Activated naive CD4-positive, alpha-beta T cell treated with anti-CD3 and anti-CD28 coated beads, Interleukin-2, amount 50 U/mL, for 16 hours (primary cell): ENCODE data around the gene CD247.

Source experiments
- DNase-seq: peaks from one replicate; pipeline ENCODE4 v3.0.0-alpha.2; 2020

CD247 gene

DNA sequence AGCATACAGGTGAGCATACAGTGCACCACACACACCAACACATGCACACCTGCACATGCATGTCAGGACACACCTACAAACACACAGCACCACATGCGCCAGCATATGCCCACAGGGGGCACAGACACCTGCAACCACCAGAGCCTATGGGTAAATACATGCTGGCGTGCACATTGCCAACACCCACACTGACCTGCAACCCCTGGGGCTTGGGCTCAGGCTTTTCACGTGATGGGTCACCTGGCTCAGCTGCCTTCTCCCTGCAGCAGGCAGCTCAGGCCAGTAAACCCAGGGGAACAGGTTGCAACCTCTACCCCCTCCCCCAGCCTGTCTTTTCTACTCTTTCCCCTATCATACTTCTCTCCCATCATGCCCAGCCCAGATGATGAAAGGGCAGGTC, 8.1 kb downstream of the CD247 start:
- no peak for DNase-seq

DNA sequence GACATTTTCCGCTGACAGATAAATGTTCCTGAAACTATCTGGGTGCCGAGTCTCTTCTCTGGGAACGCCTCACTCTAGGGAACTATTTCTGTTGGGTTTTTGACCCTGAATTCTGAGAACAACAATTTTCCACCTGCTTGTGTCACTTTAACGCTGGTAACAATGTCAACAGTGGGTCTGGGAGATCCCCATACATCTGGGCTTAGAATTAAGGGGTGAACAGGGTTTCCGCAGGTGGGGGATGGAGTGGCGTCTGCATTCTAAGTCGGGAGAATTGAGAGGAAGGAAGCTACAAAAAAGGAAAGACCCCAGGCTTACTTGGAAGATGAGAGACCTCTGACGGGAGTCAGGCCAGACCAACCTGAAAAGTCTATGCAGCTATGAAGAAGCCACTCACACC, 8.7 kb downstream of the CD247 start:
- no peak for DNase-seq

DNA sequence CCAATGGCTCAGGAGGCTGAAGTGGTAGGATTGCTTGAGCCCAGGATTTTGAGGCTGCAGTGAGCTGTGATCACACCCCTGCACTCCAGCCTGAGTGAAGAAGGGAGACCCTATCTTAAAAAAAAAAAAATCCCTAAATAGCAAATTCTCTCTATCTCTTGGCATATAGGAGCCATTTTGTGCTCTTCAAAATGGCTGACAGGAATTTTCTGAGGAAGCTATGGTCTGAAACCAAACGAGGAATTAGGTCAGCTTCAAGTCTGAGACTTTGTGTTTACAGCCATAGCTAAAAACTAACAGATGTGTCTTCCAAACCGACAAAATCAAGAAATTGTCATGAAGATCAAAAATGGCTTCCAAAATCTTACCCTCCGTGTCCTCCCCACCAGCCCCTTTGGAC, 10.6 kb downstream of the CD247 start:
- no peak for DNase-seq

DNA sequence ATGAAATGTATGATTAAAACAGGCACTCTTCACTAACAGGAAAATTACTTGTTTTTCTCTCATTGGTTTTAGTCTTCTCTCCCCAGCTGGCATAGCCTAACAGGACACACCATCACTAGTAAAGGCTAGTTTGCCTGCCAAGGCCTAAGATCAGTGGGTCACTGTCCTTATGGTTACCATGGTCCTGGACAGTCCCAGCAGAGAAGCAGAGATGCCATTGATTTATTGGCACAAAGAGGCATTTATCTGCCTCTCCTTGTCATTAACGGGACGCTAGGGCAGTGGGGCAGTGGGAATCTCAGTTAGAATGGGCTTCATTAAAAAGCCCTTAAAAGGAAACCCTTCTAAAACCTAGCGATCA, 13.9 kb downstream of the CD247 start:
- DNase-seq, result no peak

DNA sequence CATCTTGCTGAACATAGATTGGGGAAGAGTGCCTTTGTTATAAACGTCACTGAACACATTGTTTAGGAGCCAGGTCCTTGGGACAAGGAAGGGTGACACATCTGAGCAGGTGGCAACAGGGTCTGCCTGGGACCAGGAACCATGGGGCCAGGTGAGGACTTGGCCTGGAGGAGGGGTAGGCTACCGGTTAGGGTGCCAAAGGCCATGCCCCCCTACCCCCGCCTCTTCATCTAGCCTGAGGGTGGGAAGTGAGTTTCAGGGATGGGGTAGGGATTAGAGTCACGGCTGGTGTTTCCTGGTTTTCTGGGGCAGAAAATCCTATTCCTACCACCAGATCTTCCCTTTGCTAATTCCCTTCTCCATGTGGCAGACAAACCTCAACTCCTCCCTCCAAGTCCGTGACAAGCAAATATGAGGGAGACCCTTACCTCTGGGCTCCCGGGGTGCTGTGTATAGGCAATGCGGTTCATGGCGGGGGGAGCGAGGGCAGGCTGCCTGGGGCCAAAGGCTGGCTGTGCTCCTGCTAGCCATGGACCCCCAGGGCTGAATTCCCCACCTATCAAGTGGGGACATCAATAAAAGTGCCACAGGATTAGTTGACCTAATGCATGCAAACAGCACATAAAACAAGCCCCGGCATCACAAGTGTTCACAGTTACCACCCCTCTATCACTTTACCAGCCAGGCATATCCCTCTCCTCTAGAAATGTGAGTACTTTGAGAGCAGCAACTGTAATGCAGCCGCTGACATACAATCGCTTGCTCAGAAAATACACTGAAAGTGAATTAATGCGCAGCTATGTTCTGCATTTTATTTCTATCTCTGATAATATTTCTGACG, 14.5 kb downstream of the CD247 start:
- no peak for DNase-seq

DNA sequence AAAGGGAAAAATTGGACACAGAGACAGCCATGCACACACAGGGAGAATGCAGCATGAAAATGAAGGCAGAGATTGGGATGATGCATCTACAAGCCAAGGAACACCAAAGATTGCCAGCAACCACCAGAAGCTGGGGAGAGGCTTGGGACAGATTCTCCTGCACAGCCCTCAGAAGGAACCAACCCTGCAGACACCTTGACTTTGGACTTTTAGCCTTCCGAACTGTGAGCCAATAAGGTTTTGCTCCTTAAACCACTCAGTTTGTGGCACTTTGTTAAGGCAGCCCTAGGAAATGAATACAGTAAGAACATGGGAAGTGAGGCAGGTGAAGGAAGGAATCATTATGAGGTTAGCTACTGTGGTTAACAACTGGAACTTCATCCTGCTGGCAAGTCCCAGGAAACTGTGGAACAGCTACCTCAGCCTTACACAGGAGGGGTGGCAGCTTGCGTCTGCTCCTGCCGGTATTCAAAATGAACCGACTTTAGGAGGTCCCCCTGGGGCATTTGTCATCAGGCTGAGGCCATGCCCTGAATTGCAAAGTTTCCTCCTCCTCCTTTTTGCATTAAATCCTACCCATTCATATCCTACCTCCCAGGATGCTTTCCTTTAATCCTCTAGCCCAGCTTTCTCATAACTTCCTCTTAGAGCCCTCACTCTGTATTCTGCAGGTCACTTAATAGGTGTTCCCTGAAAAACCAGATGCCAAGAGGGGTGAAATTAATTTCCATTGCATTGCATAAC, 15.4 kb downstream of the CD247 start:
- no peak for DNase-seq

DNA sequence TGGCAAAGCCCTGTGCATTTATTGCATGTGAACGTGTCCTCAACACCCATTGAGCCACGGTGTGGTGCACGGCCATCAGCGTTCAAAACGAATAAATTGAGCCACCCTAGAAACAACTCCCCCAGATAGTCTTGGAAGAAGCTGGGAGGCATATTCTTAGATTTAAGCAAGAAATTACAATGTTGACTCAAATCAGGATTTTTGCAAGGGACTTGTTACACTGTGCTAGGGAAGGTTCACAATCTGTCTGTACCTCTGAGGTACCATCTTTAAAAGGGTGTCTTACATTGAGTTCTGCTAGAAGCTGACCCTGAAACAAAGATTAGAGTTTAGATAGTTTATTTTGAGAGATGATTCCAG, 16.2 kb downstream of the CD247 start:
- no peak for DNase-seq

DNA sequence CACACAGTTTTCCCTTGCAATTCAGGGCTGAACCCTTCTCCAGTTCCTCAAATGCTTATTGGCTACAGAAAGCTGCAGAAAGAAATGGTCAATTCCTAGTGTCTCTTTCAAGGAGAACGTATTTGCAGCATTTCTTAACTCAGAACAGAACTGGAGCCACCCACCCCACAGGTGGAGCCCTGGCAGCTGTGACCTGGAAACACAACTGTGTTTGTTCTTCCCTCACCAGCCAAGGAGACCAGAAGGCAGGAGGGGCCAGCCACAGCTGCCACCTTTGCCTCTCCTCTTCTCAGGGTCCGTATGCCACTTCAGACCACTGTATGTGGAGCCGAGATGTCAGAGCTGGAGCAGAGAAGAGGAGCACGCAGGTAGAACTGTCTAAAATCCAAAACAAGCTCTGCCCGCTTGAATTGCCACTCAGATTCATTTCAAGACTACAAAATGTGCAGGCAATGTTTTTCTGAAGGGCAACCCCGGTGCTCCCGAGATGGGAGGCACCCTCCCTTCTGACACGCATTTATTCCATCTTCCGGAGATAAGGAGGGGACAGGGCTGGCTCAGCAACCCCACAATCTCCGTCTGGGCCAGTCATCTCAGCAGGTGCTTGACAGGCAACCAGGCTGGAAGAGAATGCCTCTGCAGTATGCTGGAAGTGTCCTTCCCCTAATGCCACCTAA, 16.7 kb downstream of the CD247 start:
- DNase-seq, result peak; percentile 59

DNA sequence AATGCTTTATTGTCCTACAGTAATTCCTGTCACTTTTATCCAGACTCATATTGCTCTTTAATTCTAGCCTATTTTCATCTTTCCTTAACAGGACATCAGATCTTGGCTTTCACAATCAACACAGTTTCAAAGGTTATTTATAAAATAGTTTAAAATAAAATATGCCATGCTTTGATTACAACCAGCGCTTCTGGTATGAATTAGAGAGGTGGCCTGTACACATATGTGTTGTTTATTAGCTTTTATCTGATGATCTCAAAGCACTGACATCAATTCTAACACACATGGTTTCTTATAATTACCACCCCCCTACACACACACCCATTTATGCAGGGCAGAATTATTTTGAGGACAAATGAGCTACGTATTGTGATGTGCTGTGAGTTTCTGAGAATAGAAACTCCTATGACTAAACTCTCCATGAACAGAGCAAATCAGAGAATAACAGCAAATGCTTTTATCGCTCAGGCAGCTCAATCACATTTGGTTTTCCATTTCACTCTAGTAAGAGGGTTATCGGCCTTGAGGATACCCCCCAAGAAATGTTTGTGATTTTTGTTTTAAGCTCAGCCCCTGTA, 18.0 kb downstream of the CD247 start:
- DNase-seq, result no peak

DNA sequence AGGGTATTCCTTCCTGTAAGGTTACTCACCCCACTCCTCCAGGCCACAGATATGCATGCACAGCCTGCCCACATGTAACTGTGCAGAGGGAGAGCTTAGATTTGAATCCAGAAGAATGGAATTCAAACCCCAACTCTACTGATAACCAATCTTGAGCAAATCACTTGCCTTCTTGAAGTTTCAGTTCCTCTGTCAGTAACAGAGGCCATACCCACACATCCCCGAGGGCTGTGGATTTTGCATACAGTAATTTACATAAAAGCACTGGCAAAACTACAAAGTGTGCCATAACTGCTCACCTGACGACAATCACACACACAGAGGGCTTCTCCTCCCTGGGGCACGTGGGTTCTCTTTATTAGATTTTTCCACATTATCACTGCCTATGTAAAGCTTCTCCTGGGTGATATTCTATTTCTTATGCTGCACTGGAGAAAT, 18.6 kb downstream of the CD247 start:
- DNase-seq, result peak; percentile 47

DNA sequence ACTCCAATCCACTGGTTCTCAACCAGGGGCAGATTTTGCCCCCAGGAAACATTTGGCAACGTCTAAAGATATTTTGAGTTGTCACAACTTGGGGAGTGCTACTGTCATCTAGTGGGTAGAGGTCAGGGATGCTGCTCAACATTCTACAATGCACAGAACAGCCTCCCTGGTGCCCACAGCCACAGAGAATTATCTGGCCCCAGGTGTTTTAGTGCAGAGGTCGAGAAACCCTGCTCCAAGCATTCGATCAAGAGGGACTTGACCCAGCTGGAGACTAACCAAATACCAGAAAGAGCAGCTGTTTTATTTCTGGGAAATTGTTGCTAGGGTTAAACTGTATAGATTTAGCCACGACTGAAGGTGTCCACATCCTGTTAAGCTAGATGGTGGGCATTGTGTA, 19.2 kb downstream of the CD247 start:
- DNase-seq, result no peak

DNA sequence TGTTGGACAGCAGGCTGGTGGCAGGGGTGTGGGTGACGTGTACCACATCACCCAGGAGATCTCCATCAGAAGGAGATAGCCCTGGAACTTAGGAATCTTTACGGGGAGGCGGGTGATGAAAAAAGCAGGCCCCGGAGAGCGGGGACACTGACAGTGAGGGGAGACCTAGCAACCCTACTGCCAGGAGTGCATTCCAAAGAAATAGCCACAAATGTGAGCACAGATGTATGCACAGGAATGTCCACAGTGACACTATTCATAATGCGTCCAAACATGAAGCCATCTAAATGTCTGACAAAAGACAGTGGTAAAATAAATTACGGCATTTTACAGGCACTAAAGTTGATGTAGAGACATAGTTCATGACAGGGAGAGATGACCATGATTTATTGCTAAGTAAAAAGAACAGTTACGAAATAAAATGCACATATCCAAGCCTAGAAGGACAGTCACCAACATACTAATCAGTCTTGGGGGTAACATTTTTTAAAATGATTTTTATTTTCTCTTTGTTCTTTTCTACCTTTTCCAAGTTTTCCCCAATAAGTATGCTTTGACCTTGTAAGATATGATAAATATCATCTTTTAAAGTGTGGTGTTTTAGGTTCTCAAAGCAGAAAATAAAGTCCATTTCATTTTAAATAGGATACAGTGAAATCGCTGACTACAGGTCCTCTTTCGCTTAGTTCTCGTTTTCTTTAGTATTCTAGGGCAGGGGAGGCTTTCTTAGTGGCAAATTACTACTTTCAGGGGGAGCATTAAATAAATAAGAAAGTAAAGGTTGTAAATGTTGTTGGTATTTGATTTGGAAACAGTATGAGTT, 21.3 kb downstream of the CD247 start:
- no peak for DNase-seq

DNA sequence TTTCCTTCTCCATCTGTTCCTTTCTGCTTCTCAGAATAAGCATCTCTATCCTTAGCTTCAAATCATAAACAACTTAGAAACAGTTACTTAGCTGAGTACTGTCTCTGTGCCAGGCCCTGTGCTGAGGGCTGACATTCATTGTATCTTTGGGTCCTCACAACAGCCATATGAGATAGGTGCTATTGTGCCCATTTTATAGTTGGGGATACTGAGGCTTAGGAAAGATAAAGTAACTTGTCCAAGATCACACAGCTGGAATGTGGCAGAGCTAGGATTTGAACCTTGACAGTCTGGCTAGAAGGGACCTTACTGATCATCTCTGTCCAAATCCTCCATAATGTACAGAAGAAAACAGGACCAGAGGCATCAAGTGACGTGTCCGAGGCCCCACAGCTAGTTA, 25.0 kb downstream of the CD247 start:
- no peak for DNase-seq

DNA sequence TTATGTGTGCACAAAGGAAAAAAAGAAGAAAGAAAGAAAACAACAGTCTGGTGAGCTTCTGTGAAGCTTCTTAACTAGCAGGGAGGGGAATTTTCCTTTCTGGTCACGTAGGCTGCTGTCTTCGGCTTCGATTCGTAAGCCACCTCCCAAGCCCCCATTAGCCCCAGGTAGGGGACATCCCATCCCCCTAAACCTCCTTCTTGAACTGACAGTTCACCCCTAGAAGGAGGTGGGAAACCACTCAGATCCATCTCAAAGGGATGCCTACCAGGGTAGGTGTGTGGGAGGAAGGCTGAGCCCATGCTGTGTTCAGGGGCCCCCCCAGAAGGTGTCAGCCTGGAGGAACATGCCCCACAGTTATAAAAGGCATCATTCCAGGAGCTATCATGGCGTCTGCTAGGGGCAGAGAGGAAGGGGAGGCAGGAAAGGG, 25.8 kb downstream of the CD247 start:
- peak; percentile 49 for DNase-seq

DNA sequence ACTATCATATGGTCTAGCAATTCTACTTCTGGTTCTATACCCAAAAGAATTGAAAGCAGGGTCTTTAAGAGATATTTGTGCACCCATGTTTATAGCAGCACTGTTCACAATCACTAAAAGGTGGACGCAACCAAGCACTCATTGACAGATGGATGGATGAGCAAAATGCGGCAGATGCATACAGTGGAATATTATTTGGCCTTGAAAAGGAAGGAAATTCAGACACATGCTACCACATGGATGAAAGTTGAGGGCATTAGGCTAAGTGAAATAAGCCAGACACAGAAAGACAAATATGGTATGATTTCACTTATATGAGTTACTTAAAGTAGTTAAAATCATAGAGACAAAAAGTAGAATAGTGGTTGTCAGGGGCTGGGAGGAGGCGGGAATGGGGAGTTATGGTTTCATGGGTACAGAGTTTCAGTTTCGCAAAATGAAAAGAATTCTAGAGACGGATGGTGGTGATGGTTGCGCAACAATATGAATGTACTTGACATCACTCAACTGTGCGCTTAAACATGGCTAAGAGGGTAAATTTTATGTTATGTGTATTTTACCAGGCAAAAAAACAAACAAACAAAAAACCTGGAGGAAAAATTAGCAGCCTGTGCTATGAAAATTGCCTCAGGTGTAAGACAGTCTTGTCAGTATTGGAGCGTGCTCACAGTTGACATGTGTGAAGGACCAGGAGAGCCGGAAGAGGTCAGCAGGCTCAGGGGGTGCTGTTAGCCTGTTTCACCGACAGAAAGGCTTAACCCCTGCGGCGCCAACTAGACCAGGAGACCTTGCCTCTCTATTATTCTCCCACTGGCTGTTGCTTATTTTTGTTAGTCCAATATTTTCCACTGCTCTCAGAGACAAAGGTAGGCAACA, 26.5 kb downstream of the CD247 start:
- peak; percentile 61 for DNase-seq

DNA sequence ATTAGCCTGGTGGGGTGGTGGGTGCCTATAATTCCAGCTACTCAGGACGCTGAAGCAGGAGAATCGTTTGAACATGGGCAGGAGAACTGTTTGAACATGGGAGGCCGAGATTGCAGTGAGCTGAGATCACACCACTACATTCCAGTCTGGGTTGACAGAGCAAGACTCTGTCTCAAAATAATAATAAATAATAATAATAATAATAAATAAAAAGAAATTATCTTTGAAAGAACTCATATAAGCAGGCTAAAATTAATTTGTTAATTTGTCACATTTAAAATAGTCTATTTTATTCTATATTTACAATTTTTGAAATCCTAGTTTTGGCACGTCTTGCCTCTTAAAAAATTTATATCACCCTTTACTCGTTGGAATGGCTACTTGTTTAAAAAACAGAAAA, 27.6 kb downstream of the CD247 start:
- DNase-seq, result no peak

DNA sequence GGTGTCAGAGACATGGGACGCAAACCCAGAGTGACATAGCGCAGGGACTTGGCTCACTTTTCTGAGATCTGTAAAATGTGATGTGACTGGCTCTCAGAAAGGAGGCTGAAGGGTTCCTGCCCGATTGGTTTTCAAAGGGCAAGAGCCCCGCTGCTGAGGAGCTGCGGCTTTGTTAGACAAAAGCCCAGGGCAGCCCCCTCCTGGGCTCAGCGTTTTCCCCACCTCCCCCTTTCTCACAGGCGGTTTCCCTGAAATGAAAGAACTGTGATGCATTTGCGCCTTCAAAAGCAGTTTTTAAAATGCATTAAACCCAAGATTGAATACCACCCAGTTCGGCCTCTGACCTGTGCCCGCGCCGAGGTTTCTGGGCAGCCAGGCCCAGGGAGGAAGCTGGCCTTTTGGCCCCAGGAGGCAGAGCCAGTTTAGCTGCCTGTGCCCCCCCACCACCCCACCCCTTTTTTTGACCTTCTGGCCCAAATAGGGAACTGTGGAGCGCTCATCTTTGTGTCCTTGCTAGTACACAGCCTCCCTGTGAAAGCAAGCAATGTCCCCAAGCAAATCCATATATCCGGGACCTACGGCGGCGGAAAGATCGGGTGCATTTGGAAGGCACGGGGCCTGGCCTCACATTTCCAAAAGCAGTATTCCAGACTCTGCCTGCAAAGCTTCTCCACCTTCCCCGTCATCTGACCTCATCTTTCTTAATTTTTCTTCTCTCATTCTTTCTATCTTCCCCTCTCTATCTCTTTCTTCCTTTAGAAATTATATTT, 28.6 kb downstream of the CD247 start:
- peak; percentile 60 for DNase-seq

DNA sequence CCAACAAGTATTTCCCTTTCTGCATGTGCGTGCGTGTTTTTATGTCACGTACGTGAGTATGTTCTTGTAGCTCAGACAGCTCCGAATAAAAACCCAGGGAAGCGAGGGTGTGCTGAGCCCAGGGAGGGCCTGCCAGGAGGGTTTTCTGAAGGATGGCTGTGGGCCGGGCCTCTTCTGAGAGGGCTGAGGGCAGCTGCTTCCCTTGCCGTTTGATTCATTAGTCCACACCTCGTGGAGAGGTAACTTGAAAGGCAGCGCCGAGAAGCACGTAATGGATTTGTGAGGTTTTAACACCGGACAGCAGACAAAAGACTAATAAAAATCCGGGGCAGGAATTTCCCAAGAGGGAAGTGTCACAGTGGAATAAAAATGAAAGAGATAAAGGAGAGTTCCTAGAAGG, 29.5 kb downstream of the CD247 start:
- DNase-seq, result no peak

DNA sequence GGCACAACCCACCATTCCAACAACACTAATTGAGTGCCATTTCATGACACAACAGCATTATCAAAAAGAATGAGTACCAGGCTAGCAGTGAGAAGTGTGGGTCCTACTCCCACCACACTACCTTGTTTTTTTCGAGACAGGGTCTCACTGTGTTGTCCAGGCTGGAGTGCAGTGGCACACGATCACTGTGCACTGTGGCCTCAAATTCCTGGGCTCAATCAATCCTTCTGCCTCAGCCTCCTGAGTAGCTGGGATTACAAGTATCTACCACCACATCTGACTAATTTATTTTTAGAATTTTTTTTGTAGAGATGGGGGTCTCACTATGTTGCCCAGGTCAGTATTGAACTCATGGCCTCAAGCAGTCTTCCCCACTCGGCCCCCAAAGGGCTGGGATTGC, 30.7 kb downstream of the CD247 start:
- DNase-seq, result no peak

DNA sequence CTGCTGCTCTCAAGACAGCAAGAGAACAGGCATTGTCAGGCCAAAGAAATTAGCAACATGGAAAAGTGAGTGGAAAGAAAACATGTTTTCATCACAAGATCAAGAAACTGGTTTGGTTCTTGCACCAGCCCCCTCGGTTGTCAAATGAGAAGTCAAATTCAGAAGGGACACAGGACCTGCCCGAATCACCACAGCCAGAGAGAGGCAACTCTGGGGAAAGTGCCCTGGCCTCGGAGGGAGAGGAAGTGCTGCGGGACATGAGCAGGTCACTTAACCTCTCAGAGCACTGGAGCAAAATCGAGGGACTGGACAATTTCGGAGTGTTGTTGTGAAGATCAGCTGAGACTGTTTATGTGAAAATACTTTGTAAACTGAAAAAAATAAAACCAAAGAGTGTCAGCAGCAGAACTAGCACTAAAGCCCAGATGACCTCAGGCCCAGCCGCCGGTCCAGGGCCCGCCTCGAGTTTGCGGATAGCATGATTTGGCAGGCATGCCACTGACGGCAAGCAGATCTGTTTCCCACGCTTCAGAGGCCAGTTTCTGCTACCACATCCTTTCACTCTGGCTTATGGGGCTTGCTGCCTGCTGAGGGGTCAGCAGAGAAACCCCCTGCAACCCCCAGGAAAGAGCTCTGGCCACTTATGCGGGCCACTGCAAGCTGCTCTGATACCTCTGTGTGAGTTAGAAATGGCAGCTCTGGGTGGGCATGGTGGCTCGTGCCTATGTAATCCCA, 32.1 kb downstream of the CD247 start:
- DNase-seq, result no peak
